Tibial nerve (tissue), 4 donors: ENCODE data around the gene TRIM17. TPM values are rescaled to one million over a fixed set of nuclear protein-coding genes. Genes with fewer than 3 reads are reported as not detected.

Experiments used
- DNase-seq, 2 donors: peaks; one replicate each; pipeline ENCODE4 v3.0.0-alpha.2; 2019; ENCODE audit warnings: low spot score in 2 of 2
- H3K27ac ChIP-seq, 4 donors: fragments of 200-600 bp; sonication (generic) in 3 of 4; one replicate each; pipeline ENCODE4 v1.5.1; 2017 to 2019; ENCODE audit warnings: mild to moderate bottlenecking in 1 of 4
- H3K27me3 ChIP-seq, 2 donors: fragments of 200-600 bp; sonication (generic) in 1 of 2; one replicate each; pipeline versions ENCODE4 v1.5.1 to v1.6.0; 2017 to 2019
- H3K36me3 ChIP-seq, 3 donors: fragments of 200-600 bp; sonication (generic); one replicate each; pipeline ENCODE4 v1.5.1; 2018 to 2019
- H3K4me1 ChIP-seq, 4 donors: fragments of 200-600 bp; sonication (generic) in 3 of 4; one replicate each; pipeline ENCODE4 v1.5.1; 2017 to 2019
- H3K4me3 ChIP-seq, 4 donors: fragments of 200-600 bp; sonication (generic) in 3 of 4; one replicate each; pipeline ENCODE4 v1.5.1; 2017 to 2019; ENCODE audit warnings: mild to moderate bottlenecking in 1 of 4, moderate library complexity in 1 of 4
- H3K9me3 ChIP-seq, 4 donors: fragments of 200-600 bp; sonication (generic) in 3 of 4; one replicate each; pipeline ENCODE4 v1.5.1; 2017 to 2019
- EP300 ChIP-seq, 2 donors: sonication (generic); formaldehyde crosslinking; IDR thresholded peaks; one replicate each; pipeline ENCODE4 v1.6.1; 2017; ENCODE audit warnings: antibody characterized with exemption in 2 of 2, mild to moderate bottlenecking in 1 of 2
- POLR2A ChIP-seq, 2 donors: fragments of 450-650 bp; IDR thresholded peaks; one replicate each; pipeline ENCODE4 v1.6.1; 2017; ENCODE audit warnings: antibody characterized with exemption in 2 of 2, mild to moderate bottlenecking in 2 of 2, moderate library complexity in 2 of 2
- WGBS, 2 donors: methylation state at CpG; one replicate each; pipeline ENCODE4 v1.1.5; 2018; 5-methylcytosine and 5-hydroxymethylcytosine counted together
- small RNA-seq: library from RNA; depleted of rRNA; stranded (forward); fragments of <200 nt; gene quantifications from one replicate; pipeline ENCODE3, GENCODE V24; 2016
- total RNA-seq, 4 donors: library from RNA; depleted of rRNA; stranded (reverse); fragments of >200 nt; gene quantifications; one replicate each; pipeline ENCODE4 v1.1.0, GENCODE V29; 2016
- TF ChIP-seq, protein P1 (sequence below), 5 experiments: fragments of 200-600 bp in 3 of 5; fragments of 450-650 bp in 2 of 5; sonication (generic) in 3 of 5; IDR thresholded peaks; one replicate each; pipeline ENCODE4 v1.5.1; 2016 to 2019; ENCODE audit warnings: antibody characterized with exemption in 5 of 5, mild to moderate bottlenecking in 3 of 5, moderate library complexity in 2 of 5

The TRIM17 gene
- total RNA-seq, 4 donors from 2014 or later, result 0.63 to 4.2 (median 1.4) TPM; not detected in 1

DNA sequence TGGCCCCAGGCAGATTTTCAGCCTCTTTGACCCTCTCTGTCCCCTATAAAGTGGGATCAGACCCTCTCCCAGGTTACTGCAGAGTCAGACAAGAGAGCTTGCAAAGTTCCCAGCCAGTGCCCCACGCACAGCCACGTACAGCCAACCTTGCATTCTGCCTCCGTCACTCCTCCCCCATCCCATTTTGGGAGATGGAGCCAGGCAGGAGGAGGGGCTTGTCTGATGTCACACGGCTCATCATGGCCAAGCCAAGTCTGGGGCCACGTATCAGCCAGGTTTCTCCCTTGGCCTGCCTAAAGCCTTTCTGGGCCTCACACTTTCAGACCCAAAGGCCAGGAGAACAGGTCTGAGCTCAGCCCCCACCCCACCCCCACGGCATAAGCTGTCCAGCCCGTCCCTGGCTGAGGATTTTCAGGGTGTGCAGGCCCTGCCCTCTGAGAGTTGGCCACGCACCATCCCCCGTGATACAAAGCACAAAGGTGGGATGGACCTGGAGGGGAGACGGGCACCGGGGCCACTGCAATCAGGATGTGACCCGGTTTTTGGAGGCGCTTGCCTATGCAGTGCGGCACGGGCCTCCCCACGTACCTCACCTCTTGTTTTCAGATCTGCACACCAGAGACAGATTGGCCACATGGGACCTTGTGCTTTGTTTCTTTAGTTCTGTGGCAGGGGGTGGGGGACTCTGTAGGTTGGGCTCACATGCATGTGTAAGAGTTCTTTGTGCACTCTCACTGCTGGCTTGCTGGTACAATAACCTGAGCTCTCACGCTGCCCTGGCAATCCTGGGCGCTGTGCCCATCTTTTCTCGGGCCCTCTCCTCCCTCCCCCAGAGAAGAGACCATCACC, 57.7 kb downstream of the TRIM17 start:
- H3K9me3 ChIP-seq, result no peaks in the 10 kb centered on the region
- WGBS, 2 donors, result 82 to 91% methylated on average over 15 to 16 of the region's 19 CpGs
- DNase-seq, result no peak
- no peak overlapping the region for H3K4me3 ChIP-seq
- no peaks in the 10 kb centered on the region for H3K36me3 ChIP-seq
- no peak for TF ChIP-seq POLR2A (IDR thresholded peaks at IDR 0.05)
- no peak for TF ChIP-seq EP300 (IDR thresholded peaks at IDR 0.05)
- TF ChIP-seq, protein P1, sequence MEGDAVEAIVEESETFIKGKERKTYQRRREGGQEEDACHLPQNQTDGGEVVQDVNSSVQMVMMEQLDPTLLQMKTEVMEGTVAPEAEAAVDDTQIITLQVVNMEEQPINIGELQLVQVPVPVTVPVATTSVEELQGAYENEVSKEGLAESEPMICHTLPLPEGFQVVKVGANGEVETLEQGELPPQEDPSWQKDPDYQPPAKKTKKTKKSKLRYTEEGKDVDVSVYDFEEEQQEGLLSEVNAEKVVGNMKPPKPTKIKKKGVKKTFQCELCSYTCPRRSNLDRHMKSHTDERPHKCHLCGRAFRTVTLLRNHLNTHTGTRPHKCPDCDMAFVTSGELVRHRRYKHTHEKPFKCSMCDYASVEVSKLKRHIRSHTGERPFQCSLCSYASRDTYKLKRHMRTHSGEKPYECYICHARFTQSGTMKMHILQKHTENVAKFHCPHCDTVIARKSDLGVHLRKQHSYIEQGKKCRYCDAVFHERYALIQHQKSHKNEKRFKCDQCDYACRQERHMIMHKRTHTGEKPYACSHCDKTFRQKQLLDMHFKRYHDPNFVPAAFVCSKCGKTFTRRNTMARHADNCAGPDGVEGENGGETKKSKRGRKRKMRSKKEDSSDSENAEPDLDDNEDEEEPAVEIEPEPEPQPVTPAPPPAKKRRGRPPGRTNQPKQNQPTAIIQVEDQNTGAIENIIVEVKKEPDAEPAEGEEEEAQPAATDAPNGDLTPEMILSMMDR (IDR thresholded peaks at IDR 0.05), result no peak
- no peaks in the 10 kb centered on the region for H3K4me1 ChIP-seq
- no peaks in the 10 kb centered on the region for H3K27me3 ChIP-seq
- no peak overlapping the region for H3K27ac ChIP-seq

GRCh38 chr1:228358039-228358763, 58.5 kb downstream of the TRIM17 start:
- WGBS, 2 donors, result 48 to 69% methylated on average over 4 of the region's 4 CpGs
- Histone ChIP-seq H3K27ac (no peak overlapping the region), H3K4me1 (no peaks in the 10 kb centered on the region), H3K36me3 (no peaks in the 10 kb centered on the region), H3K9me3 (no peaks in the 10 kb centered on the region), H3K27me3 (no peaks in the 10 kb centered on the region), H3K4me3 (no peak overlapping the region)
- DNase-seq, result no peak
- TF ChIP-seq, protein P1 (IDR thresholded peaks at IDR 0.05), result no peak
- TF ChIP-seq POLR2A (IDR thresholded peaks at IDR 0.05), result no peak
- TF ChIP-seq EP300 (IDR thresholded peaks at IDR 0.05), result no peak

Small RNAs within 50 kb of the gene (small RNA-seq; reads per million reads assigned to genes)
- gene MIR4666A, result not detected

Other genes with a start within 250 kb of the TRIM17 start
- gene OBSCN, start 208.8 kb downstream of the TRIM17 start, total RNA-seq, result 10 to 100 TPM in 3 of 4 donors, 1 to 10 TPM in 1; 8.5 to 22.6 (median 19.0) TPM
- gene TRIM11, start 10.0 kb downstream of the TRIM17 start, total RNA-seq, result 10 to 100 TPM; 19.9 to 32.8 (median 23.9) TPM
- 10 to 100 TPM; 38.1 to 89.0 (median 56.9) TPM for gene RNF187, start 70.5 kb upstream of the TRIM17 start, total RNA-seq